GM12878 (cell line): ENCODE results near the gene SRBD1. TPM values are rescaled to one million over a fixed set of nuclear protein-coding genes. Genes with fewer than 3 reads are reported as not detected.

ENCODE experiments used
- BMI1 ChIP-seq: fragments of 450-650 bp; IDR thresholded peaks from 2 replicates; pipeline ENCODE4 v1.6.1; 2016; ENCODE audit warnings: mild to moderate bottlenecking, moderate library complexity, borderline replicate concordance
- CBX3 ChIP-seq: fragments of 200-600 bp; sonication (generic); IDR thresholded peaks from 2 replicates; pipeline ENCODE4 v1.6.1; 2016; ENCODE audit warnings: low read depth, borderline replicate concordance
- IKZF2 ChIP-seq, 2 experiments: fragments of 450-650 bp; IDR thresholded peaks; 2 replicates each; pipeline ENCODE4 v1.6.1; 2017; ENCODE audit warnings: mild to moderate bottlenecking in 2 of 2, moderate library complexity in 2 of 2
- MXI1 ChIP-seq: fragments of 150-350 bp; IDR thresholded peaks from 2 replicates; pipeline ENCODE4 v1.6.1; 2011; ENCODE audit warnings: low read depth, mild to moderate bottlenecking, inconsistent platforms, low read length, improper control_type of control experiment
- NBN ChIP-seq: fragments of 450-650 bp; IDR thresholded peaks from 2 replicates; pipeline ENCODE4 v1.6.1; 2016
- NFIC ChIP-seq: IDR thresholded peaks from 2 replicates; pipeline ENCODE4 v1.6.1; 2012; ENCODE audit warnings: low read depth, mild to moderate bottlenecking, inconsistent platforms, low read length, moderate library complexity
- NR2C1 ChIP-seq: fragments of 450-650 bp; IDR thresholded peaks from 2 replicates; pipeline ENCODE4 v1.6.1; 2017; ENCODE audit warnings: antibody characterized with exemption, mild to moderate bottlenecking, moderate library complexity
- NR2F1 ChIP-seq: fragments of 450-650 bp; conservative IDR thresholded peaks from 2 replicates; pipeline ENCODE4 v1.6.1; 2017; ENCODE audit warnings: mild to moderate bottlenecking
- PML ChIP-seq: IDR thresholded peaks from 2 replicates; pipeline ENCODE4 v1.6.1; 2012; ENCODE audit warnings: low read length, inconsistent platforms
- POU2F2 ChIP-seq: IDR thresholded peaks from 3 replicates; pipeline ENCODE4 v1.6.1; 2011; ENCODE audit warnings: low read depth, mild to moderate bottlenecking, low read length, borderline replicate concordance
- RFX5 ChIP-seq: IDR thresholded peaks from 2 replicates; pipeline ENCODE4 v1.6.1; 2011; ENCODE audit warnings: low read depth, low read length, improper control_type of control experiment
- SMC3 ChIP-seq: IDR thresholded peaks from 2 replicates; pipeline ENCODE4 v1.6.1; 2011; ENCODE audit warnings: low read length, improper control_type of control experiment, borderline replicate concordance
- SP1 ChIP-seq: IDR thresholded peaks from one replicate; pipeline ENCODE4 v1.6.1; 2011; ENCODE audit warnings: low read depth, low read length
- SREBF1 ChIP-seq: IDR thresholded peaks from 2 replicates; pipeline ENCODE4 v1.6.1; 2012; ENCODE audit warnings: mild to moderate bottlenecking, low read length
- TAF1 ChIP-seq: IDR thresholded peaks from 2 replicates; pipeline ENCODE4 v1.6.1; 2011; ENCODE audit warnings: mild to moderate bottlenecking, low read depth, low read length, borderline replicate concordance
- ZZZ3 ChIP-seq: IDR thresholded peaks from 2 replicates; pipeline ENCODE4 v1.6.1; 2011; ENCODE audit warnings: low read depth; ENCODE audit not compliant: control insufficient read depth, insufficient read length
- polyA plus RNA-seq, 11 experiments: library from polyadenylated mRNA; depleted of rRNA in 4 of 11; unstranded in 6 of 11; stranded (reverse) in 5 of 11; fragments of >200 nt; fragmentation: Nextera tagmentation in 4 of 11; fragmentation: Illumina TruSeq in 1 of 11; extraction: Ambion mirVana in 4 of 11; extraction: Trizol in 1 of 11; gene quantifications; 1 replicate in 1 of 11; 2 replicates in 10 of 11; pipeline versions ENCODE4 v1.2.1 to v1.2.3, GENCODE V29; 2011 to 2016; ENCODE audit warnings: inconsistent platforms in 2 of 11, missing spikeins in 2 of 11, low read depth in 1 of 11
- total RNA-seq, 4 experiments: library from RNA; depleted of rRNA in 3 of 4; stranded (reverse); fragments of >200 nt in 3 of 4; fragmentation: Illumina TruSeq in 1 of 4; extraction: Trizol in 1 of 4; gene quantifications; 2 replicates each; pipeline versions ENCODE4 v1.2.1 to v1.2.3, GENCODE V29; 2013 to 2021
- TF ChIP-seq, protein P1 (sequence below): IDR thresholded peaks from 2 replicates; pipeline ENCODE4 v1.6.1; 2011; ENCODE audit warnings: low read depth, low read length, improper control_type of control experiment, borderline replicate concordance
- TF ChIP-seq, protein P2 (sequence below): fragments of 450-650 bp; formaldehyde crosslinking; IDR thresholded peaks from 2 replicates; pipeline ENCODE4 v1.5.0; 2022; ENCODE audit warnings: mild to moderate bottlenecking, missing genetic modification characterization
- TF ChIP-seq, protein P3 (sequence below): fragments of 450-650 bp; formaldehyde crosslinking; IDR thresholded peaks from 2 replicates; pipeline ENCODE4 v1.4.0; 2020; ENCODE audit warnings: mild to moderate bottlenecking, moderate library complexity
- TF ChIP-seq, protein P4 (sequence below): IDR thresholded peaks from 2 replicates; pipeline ENCODE4 v1.6.1; 2012; ENCODE audit warnings: low read depth, low read length, improper control_type of control experiment

The SRBD1 gene
- total and polyA plus RNA-seq, 10 of the 15 experiments (the other 5 are each of a cell fraction or from before 2014, with no cell fraction given), result 9.7 to 33.1 (median 20.1) TPM

DNA sequence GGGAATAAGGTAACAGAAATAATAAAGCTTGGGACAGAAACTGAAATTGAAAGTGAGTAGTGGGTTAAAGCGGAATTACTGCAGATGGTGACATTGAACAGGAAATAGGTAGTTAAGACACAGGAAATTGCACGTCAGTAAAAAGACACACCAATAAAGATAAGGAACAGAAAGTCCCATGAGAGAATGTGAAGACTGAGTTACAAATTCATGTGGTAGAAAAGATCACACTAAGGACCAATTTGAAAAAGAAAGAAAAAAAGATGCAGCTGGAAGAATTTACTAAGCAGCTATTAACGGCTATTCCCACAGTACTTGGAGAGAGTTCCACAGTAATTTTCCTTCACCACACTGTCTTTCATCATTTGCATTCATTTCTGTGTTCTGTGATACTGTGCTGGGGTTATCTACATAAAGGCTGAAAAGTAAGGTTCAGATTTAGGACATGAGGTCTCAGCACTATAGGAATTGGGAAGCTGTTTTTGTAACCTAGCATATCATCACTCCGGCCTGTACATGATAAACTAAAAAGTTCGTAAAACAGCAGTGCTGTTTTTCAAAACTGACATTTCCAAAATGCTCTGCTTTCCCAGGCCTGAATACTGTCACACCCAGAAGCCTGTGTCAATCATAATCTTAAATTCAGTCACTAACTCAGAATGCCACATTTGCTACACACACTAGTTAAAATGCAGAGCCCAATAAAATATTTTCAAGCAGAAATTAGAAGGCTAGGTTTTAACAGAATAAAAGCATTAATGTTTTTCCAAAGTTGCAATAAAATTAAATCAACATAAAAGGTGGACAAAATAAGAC lies 42.9 kb downstream of the SRBD1 start (continued):
- TF ChIP-seq, protein P1, sequence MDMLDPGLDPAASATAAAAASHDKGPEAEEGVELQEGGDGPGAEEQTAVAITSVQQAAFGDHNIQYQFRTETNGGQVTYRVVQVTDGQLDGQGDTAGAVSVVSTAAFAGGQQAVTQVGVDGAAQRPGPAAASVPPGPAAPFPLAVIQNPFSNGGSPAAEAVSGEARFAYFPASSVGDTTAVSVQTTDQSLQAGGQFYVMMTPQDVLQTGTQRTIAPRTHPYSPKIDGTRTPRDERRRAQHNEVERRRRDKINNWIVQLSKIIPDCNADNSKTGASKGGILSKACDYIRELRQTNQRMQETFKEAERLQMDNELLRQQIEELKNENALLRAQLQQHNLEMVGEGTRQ, result no peak
- TF ChIP-seq NR2F1, result no peak
- 0 out of 2 replicates have a peak, but pooled peaks have one; percentile 22 for TF ChIP-seq MXI1
- TF ChIP-seq IKZF2 (IDR thresholded peaks at IDR 0.05), result peak; percentile 81 to 83
- TF ChIP-seq, protein P2, sequence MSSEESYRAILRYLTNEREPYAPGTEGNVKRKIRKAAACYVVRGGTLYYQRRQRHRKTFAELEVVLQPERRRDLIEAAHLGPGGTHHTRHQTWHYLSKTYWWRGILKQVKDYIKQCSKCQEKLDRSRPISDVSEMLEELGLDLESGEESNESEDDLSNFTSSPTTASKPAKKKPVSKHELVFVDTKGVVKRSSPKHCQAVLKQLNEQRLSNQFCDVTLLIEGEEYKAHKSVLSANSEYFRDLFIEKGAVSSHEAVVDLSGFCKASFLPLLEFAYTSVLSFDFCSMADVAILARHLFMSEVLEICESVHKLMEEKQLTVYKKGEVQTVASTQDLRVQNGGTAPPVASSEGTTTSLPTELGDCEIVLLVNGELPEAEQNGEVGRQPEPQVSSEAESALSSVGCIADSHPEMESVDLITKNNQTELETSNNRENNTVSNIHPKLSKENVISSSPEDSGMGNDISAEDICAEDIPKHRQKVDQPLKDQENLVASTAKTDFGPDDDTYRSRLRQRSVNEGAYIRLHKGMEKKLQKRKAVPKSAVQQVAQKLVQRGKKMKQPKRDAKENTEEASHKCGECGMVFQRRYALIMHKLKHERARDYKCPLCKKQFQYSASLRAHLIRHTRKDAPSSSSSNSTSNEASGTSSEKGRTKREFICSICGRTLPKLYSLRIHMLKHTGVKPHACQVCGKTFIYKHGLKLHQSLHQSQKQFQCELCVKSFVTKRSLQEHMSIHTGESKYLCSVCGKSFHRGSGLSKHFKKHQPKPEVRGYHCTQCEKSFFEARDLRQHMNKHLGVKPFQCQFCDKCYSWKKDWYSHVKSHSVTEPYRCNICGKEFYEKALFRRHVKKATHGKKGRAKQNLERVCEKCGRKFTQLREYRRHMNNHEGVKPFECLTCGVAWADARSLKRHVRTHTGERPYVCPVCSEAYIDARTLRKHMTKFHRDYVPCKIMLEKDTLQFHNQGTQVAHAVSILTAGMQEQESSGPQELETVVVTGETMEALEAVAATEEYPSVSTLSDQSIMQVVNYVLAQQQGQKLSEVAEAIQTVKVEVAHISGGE (CRISPR knock-in tag), result no peak
- TF ChIP-seq, protein P3, sequence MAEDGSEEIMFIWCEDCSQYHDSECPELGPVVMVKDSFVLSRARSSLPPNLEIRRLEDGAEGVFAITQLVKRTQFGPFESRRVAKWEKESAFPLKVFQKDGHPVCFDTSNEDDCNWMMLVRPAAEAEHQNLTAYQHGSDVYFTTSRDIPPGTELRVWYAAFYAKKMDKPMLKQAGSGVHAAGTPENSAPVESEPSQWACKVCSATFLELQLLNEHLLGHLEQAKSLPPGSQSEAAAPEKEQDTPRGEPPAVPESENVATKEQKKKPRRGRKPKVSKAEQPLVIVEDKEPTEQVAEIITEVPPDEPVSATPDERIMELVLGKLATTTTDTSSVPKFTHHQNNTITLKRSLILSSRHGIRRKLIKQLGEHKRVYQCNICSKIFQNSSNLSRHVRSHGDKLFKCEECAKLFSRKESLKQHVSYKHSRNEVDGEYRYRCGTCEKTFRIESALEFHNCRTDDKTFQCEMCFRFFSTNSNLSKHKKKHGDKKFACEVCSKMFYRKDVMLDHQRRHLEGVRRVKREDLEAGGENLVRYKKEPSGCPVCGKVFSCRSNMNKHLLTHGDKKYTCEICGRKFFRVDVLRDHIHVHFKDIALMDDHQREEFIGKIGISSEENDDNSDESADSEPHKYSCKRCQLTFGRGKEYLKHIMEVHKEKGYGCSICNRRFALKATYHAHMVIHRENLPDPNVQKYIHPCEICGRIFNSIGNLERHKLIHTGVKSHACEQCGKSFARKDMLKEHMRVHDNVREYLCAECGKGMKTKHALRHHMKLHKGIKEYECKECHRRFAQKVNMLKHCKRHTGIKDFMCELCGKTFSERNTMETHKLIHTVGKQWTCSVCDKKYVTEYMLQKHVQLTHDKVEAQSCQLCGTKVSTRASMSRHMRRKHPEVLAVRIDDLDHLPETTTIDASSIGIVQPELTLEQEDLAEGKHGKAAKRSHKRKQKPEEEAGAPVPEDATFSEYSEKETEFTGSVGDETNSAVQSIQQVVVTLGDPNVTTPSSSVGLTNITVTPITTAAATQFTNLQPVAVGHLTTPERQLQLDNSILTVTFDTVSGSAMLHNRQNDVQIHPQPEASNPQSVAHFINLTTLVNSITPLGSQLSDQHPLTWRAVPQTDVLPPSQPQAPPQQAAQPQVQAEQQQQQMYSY (CRISPR knock-in tag), result no peak
- TF ChIP-seq TAF1, result no peak
- TF ChIP-seq, protein P4, sequence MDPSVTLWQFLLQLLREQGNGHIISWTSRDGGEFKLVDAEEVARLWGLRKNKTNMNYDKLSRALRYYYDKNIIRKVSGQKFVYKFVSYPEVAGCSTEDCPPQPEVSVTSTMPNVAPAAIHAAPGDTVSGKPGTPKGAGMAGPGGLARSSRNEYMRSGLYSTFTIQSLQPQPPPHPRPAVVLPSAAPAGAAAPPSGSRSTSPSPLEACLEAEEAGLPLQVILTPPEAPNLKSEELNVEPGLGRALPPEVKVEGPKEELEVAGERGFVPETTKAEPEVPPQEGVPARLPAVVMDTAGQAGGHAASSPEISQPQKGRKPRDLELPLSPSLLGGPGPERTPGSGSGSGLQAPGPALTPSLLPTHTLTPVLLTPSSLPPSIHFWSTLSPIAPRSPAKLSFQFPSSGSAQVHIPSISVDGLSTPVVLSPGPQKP, result no peak
- TF ChIP-seq BMI1, result no peak
- no peak for TF ChIP-seq SMC3
- TF ChIP-seq NFIC, result peak; percentile 79
- TF ChIP-seq CBX3, result no peak
- TF ChIP-seq NR2C1, result no peak
- no peak for TF ChIP-seq ZZZ3
- no peak for TF ChIP-seq POU2F2
- 0 out of 2 replicates have a peak, but pooled peaks have one; percentile 34 for TF ChIP-seq PML
- no peak for TF ChIP-seq SREBF1
- TF ChIP-seq RFX5, result no peak
- 0 out of 2 replicates have a peak, but pooled peaks have one; percentile 42 for TF ChIP-seq NBN
- no peak for TF ChIP-seq SP1
